ENCODE data around the gene FTL.

DNA sequence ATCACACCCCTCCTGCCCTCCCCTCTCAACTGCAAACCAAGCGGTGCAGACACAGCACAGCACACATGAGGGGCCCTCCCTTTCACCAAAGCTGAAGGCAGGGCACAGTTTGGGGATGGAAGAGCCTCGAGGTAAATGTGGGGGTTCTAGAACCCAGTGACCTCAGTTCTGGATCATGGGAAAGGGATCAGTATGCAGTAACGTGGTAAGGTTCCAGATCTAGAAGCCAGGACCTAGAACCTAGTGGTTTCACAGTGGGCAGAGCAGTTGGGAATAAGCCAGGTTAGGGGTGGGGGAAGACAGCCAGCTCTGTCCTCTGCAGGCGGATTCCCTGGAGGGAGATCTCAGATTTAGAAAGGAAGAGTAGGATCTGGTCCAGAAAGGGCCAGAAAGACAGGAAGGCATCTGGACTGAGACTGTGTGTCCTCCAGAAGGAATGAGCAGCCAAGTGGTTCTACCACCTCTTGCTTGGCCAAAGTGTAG lies 3.1 kb downstream of the FTL start:
- TF ChIP-seq, protein P1, sequence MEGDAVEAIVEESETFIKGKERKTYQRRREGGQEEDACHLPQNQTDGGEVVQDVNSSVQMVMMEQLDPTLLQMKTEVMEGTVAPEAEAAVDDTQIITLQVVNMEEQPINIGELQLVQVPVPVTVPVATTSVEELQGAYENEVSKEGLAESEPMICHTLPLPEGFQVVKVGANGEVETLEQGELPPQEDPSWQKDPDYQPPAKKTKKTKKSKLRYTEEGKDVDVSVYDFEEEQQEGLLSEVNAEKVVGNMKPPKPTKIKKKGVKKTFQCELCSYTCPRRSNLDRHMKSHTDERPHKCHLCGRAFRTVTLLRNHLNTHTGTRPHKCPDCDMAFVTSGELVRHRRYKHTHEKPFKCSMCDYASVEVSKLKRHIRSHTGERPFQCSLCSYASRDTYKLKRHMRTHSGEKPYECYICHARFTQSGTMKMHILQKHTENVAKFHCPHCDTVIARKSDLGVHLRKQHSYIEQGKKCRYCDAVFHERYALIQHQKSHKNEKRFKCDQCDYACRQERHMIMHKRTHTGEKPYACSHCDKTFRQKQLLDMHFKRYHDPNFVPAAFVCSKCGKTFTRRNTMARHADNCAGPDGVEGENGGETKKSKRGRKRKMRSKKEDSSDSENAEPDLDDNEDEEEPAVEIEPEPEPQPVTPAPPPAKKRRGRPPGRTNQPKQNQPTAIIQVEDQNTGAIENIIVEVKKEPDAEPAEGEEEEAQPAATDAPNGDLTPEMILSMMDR (IDR thresholded peaks at IDR 0.05) = no peak
- TF ChIP-seq POLR2A (IDR thresholded peaks at IDR 0.05) = no peak

Measured in uterus (tissue), 2 donors.